NCI-H446 (cell line): ENCODE results near the gene SLC26A9.

Source experiments
- DNase-seq, 2 experiments: peaks; one replicate each; lab custom pipeline; 2025; lab: John Stamatoyannopoulos, UW

SLC26A9 gene

DNA sequence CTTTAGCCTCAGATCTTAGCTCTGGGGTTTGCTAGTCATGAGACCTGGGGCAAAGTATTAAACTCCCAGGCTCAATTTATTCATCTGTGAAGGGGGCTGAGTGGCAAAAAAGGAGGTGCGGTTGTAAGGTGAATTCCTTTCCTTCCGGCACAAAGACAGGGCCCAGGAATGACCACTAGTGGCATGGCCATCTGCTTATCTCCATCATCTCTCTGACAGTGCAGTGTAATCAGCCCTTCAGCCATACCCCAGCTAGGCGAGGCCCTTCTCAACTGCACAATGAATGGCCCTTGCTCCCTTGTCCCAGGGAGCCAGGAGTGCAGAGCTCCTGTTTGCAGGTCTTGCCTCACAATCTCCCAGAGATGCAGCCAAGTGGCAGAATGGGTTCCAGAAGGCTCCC lies 5.6 kb upstream of the SLC26A9 start:
- no peak for DNase-seq

DNA sequence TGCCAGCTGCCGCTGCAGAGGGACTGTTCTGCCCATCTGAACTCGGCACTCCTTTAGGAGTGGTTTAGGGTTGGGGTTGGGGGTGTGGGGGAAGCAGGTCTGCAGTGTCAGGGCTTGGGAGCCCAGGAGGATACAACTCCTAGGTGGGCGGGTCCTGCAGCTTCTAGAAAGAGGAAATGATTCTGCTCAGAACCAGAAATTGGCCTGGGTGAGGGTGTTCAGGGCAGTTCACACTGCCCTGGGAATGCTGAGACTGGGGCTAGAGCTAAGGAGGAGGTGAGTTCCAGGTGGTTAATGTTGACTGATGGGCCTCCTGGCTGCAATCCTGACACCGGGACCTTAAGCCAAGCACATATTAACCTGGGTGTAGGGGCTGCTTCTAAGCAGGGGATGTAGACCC lies 4.8 kb upstream of the SLC26A9 start:
- DNase-seq: no peak

DNA sequence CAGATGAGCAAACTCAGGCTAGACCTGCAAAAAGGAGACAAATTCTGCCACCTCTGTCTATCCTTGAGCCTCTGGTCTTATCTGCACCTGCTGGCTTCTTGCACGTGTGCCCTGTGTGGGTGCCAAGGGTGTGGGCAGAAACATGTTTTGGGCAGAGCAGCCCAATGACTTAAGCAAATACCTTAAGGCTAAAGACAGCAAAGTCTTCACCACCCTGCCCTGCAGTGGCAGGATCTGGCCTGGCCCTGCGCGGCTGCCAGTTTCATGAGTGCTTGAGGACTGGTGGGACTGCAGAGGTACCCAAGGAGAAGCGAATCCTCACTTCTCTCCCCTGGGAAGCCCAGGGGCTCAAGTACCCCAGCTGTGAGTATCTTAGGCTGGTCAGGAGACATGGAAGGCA lies 3.8 kb upstream of the SLC26A9 start:
- DNase-seq: no peak

DNA sequence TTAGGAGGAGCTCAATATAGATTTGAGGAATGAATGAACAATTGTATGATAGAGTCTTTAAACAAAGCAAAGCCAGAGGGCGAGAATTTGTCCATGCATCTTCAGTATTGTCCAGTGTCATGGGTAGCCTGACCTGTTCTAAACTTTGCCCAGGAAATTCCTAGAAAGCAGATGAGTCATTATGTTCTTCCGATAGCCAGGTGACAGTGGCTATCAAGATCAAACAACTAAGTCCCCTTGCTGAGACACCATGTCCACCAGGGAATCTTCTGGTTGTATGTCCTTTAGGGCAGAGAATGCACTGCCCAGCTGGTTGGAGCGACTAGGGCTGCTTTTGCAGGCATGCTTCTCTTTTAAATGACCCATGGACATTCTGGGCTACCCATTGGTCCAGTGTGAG lies 1.8 kb upstream of the SLC26A9 start:
- no peak for DNase-seq

DNA sequence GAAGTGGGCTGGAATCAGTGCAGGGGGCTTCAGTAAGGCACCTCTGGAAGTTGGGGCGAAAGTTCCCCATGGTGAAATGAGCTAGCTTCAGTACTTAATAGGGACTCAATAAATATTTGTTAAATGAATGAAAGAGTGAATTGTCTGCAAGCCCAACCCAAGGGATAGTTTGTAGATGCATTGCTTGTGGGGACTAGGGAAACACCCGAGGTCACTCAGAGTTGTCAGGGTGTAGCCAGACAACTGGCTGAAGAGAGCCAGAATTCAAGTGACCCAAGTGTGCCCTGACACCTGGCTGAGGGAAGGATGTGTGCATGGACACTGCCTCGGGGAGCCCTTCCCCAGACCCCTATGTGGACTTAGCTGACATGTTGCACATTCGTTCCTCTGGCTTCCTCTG lies 1.3 kb upstream of the SLC26A9 start:
- no peak for DNase-seq

DNA sequence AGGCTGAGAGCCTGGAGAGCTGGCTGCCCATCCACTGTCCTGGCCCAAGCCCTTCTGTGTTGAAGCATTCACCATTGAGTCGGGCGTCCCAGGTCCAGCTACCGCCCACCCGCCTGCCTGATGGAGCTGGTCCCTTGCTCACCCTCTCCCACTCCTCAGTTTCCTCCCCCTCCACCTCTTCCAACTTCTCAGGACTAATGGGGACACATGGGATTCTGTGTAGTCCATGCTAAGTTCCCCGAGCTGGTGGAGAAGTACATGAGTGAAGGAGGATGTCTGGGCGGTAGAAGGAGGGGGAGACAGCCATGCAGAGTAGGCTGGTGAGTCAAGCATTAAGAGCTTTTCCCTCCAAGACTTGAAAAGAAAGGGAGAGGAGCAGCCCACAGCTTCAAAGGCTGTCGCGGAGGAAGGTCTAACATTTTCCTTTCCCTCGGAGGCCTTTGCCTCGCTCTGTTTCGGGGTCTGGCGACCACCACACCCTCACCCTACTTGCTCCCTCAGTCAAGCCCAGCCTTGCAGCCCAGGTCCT lies 561 bp downstream of the SLC26A9 start:
- DNase-seq: no peak

DNA sequence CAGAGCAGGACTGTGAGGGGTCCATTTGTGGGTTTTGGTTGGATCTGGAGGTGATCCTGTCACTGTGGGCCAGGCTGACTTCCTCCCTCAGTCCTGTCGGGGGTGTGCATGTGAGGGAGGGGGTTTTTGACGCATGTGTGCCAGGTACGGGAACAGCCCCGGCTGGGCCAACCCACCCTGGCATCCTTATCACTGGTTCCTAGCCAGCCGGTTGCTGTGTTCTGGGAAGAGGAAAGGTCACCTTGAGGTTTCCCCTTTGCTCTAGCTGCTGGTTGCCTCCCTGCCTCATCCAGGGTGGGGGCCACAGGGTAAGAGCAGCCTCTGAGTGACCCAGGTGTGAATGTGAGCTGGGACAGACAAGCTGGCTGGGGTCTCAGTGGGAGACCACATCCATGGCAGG lies 2.5 kb downstream of the SLC26A9 start:
- no peak for DNase-seq

DNA sequence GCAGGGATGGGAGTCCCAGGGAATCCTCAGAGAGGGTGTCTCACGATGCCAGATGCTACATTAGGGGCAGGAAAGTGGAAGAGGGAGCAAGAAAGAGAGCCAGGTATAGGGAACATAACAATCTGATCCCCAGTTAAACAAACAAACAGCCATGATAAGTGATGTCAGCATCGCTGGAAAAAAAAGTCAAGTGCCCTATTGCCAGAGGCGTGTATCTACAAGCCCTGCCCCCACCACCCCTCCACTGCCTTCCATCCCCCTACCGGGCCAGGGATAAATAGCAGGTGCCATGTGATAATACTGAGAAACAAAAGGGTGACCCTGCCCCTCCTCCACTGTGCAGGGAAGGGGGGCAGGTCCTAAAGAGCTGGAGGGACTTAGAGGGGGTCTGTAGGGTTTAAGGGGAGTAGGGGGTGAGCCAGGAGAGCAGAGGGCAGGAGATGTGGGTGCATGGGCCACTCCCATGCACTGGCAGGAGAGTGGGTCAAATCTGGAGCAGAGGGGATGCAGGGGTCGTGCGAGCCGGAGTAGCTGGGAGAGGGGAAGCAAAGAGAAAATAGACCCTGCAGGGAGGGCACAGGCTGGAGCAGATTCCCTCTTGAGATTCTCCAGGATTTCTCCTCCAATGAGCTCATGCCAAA lies 3.4 kb downstream of the SLC26A9 start:
- DNase-seq: no peak

DNA sequence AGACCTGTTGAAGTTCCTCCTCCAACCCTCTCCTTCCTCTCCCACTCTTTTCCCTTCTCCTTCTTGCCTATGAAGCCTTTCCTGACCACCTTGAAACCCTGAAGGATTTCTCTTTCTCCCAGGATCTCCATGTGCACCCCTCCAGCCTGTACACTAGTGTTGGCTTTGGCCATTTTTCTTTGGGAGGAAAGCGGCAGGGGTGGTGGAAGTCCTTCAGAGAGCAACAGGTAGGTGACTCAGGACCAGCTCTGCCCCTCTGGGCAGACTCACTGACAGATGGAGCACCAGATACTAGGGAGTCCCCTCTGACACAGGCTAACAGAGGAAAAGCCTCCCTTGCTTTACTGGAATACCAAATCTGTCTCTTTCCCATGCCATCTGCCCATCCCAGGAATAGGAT lies 4.6 kb downstream of the SLC26A9 start:
- DNase-seq: no peak

DNA sequence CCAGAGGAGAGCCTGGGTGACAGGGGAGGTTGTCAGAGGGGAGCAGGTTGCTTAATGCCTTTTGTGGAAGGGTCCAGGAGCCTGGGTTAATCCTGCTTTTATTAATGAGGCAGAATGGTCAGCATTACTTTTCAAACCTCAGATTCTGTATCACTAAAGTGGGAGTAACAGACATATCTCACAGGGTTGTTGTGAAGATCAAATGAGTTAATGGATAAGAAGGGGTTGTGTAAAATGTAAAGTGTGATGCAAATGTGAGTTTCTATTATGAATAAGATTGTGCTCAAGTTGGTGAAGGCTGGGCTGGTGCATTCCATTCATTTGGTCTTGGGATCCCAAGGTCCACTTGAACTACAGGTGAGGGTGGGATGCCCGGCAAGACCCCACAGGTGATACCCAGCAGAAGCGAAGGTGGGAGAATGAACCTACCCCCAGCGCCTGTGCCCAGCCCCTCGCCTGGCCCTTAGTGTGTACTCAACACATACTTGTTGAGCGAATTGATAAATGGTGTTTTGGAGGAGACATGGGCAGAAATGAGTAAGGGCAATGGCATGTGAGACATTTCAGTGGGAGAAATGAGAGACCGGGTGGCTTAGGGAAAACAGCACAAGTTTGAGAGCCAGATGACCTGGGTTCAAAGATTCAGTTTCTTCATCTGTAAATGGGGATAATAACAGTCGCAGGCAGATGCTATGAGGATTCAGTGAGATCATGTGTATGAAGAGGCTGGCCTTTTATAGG lies 6.2 kb downstream of the SLC26A9 start:
- no peak for DNase-seq

DNA sequence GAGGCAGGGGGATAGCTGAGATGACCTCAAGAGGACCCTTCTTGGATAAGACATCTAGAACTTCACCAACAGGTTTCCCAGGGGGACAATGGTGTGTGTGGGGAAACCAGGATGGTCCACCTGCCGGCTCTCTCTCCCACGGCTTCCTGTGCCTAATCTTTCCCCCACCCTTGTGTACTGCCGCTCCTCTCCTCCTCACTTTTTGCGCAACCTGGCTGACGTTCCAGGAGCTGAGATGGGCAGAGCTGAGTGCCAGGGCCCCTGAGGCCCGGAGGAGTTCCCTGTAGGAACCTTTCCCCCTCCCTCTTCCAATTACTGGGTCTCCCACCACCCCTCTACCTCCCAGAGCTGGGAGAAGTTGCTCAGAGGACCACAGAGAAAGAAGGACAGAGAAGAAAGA lies 6.9 kb downstream of the SLC26A9 start:
- DNase-seq: no peak

DNA sequence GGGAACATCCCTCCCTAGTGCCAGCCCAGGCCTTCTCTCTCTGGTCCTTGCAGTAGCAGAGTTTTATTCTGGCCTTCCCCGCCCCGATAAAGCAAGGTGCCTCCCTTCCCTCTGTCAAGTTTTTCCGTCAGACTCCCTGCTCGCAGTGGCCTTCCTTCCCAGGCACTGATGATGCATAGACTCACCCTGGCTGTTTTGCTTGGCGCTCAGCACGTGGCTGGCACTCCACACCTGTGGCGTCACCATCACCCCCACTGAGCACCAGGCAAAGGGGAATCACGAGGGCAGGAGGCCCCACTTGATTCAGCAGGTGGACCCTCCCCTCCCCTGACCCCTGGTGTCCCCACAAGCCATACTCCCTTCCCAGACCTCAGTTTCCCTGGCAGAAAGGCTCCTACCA lies 7.4 kb downstream of the SLC26A9 start:
- DNase-seq: no peak

DNA sequence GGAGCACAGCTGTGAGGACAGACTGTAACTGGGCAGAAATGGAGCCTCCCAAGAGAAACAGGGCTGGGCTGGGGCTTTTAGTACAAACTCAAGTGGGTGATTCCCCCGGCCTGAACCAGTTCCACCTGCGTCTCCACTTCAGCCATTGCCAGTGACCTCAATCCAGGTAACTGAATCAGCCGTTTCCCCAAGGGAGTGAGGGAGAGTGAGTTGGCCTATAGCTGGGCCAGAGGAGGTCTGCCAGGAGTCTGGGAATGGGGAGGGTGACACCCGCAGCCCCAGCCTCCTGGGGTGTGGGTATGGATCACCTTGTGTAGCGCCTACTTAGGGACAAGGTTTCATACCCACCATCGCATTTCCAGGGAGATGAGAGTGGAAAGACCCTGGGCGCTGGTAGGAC lies 8.5 kb downstream of the SLC26A9 start:
- DNase-seq: no peak

DNA sequence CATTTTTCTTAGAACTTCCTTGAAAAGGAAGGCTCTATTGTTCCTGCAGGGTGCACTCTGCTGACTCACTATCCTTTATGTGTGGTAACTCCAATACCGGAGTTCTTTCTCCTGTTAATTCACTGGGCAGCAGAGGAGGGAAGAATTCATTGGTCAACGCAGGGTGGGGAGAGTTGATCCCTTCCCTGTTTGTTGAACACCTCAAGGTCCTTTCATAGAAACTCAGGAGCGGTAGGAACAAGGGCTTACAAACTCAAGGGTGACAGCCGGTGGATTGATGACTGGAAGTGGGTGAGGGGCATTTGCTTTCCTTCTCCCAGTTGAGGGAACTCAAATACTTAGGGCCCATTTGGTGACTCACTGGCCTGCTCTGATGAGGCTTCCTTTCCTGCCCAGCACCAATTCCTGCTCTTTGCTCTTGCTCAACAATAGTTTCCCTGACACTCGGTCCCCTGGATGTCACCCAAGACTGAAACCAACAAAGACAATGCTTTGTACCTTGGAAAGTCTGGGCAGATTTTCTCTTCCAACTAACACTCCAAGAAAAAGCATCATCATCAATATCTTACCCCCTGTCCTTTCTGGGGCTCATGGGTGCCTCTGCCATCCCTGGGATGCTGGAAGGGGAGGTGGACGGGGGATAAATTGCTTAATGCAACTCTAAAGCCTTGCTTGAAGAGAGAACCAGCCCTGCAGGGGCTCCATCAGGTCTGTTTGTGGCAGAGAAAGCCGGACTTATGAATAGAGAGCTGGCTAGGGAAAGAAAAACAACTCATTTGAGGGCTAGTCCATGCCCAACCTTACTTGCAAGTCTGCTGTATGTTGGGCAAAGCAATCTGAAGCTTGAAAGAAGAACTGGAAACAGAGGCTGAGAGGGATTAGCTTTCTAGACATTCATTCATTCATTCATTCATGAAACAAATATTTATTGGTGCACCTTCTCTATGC lies 9.3 kb downstream of the SLC26A9 start:
- no peak for DNase-seq

DNA sequence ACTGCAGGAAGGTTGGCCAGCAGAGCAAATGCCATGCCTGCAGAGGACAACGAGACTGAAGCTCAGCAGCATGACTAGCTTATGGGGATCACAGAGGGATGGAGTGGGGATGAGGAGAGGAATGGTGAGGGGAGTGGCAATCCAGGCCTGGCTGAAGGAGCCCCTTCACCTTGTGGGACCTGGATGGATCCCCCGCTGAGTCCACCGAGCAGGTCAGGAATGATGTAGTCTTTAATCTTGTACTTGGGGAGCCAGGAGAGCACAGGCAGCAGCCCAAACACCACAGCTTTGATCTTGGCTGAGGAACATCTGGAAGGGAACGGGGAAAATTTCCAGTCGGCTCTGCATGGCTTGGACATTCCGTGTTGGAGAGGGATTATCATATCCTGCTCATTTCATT lies 10.5 kb downstream of the SLC26A9 start:
- no peak for DNase-seq

DNA sequence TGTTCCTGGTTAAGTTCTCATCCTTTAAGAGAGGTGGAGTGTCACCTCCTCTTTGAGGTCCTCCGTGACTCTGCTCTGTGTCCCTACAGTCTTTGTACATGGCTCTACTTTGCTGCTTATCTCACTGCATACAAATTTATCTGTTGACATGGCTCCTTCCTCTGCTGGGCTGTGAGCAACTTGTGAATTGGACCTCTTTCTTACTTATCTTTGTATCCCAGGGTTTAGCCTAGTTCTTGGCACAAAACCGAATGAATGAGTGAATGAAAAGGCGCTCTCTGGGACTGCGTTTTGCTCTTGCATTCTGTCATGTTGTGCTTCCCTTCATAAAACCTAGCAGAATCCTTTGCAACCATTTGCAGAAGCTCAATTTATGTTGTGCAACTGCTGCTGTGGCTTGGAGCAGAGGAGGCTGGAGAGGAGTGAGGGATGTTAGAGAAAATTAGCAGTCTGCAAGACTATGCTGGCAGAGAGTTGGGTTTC lies 12.4 kb downstream of the SLC26A9 start:
- DNase-seq: no peak

DNA sequence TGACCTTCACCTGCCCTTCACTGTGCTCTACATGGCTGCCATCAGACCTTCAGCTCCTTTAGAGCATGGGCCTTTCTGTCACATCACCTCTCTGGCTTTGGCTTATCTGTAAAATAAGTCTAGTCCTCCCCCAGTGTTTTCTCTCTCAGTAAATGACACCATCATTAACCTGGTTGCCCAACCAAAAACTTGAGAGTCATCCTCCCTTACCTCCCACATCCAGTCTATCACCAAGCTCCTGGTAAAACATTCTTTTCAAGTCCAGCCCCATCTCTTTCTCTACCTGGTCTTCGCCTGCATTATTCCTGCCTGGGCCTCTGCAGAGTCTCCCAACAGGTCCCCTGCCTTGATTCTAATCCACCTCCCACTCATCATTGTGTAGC lies 13.1 kb downstream of the SLC26A9 start:
- no peak for DNase-seq

DNA sequence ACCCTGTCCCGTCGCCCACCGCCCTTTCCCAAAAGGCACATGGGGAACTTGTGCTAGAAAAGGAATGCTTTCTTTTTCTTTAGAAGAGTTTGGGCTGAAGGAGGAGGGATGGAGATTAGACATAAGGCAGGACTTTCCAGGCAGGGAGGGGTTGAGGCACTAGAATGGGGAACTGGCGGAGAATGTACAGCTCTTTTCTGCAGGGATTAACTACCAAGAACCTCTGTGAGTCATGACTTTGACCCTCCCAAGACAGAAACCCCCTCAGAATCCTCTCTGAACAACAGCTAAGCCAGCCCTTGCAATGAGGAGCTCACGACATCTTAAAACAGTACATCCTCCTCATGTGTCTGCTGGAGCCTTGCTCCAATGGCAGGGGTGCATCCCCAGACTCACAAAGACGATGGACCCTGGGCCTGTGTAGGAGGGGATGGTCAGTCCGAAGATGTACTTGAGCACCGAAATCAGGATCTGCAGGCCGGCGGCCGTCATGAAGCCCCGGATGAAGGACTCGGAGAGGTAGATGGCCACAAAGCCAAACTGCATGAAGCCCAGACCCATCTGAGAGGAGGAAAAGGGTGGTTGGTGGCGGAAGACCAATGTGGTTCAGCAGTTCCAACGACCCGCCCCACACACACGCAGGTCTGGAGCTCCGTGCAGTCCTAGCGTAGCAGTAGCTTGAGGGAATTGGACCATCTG lies 13.6 kb downstream of the SLC26A9 start:
- no peak for DNase-seq

DNA sequence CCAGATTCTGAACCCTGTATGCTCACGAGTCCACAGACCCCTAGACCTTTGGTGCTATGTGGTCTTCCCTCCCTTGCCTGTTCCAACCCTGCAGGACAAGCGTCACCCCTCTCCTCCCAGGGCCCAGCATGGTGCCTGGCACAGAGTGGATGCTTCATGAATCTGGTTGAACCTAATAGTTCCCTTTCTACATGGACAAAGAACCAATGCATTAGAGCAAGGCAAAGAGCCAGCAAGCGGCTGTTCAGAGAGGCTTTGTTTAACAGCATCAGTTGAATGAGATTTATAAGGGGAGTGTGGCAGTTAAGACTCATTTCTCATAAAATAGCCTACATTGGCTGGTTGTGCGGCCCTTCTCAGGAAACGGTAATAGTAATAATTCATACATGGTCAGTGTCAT lies 14.9 kb downstream of the SLC26A9 start:
- DNase-seq: no peak

DNA sequence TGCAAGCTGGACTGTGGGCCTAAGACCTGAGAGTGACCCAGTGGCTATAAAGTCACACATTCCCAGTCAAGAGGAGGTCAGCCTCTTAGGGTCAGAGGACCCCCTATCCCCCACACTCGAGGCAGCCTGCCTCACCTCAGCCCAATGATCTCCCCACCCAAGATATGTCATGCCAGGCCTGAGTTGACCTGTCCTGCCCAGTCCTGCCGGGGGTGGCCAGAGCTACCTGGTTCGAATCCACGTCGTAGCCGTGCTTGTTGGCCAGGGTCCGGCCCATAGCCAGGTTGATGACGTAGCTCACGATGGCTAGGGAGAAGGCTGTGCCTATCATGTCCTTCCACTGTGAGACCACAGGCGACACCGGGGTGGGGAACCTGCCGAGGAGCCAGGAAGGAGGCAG lies 15.6 kb downstream of the SLC26A9 start:
- DNase-seq: no peak

DNA sequence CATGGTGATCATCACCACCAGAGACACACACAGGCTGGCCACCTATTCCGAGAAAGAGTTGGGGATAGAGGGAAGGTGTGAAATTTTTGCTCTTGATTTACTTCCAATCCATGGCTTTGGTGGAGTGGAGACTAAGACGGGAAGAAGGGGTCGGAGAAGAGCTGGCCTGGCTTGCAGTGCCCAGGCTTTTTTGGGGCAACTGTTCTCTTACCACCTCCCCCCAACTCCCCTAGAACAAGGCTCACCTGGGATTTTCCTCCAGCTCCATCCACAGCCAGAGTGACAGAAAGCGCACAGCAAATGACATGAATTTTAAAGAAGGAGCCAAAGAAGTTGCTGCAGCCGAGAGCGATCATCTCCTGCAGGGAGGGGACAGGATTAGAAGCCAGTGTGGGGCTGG lies 16.0 kb downstream of the SLC26A9 start:
- DNase-seq: no peak

DNA sequence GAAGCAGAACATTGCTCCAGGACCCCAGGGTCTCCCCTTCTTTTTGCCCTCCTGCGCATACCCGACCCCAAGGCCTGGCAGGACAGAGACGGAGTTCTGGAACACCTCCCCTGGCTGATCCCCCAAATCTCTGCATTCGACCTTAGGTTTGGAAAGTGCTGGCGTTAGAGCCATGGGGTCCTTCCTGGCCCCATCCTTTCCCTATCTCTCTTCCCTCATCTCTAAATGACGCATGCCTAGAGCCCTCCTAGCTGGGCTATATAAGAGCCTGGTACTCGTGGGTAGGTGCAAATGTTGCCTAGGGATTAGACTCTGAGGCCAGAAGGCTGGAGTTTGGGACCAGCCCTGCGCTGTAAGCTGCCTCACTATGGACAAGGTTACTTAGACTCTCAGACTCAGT lies 16.6 kb downstream of the SLC26A9 start:
- no peak for DNase-seq
